Midbrain (tissue), 1 donor: ENCODE results near the gene EID2.

Experiments used
- DNase-seq: peaks from one replicate; lab custom pipeline; 2025; lab: John Stamatoyannopoulos, UW

Gene EID2

DNA sequence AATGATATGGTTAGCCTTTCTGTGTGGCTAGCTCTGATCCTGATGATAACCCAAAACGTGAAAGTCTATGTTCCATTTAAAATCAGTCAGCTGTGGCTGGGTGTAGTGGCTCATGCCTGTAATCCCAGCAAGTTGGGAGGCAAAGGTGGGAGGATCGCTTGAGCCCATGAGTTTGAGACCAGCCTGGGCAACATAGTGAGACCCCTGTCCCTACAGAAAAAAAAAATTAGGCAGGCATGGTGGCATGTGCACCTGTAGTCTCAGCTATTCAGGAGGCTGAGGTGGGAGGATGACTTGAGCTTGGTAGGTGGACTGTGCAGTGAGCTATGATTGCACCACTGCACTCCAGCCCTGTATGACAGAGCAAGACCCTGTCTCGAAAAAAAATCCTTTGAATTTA, 6.2 kb downstream of the EID2 start:
- no peak for DNase-seq

DNA sequence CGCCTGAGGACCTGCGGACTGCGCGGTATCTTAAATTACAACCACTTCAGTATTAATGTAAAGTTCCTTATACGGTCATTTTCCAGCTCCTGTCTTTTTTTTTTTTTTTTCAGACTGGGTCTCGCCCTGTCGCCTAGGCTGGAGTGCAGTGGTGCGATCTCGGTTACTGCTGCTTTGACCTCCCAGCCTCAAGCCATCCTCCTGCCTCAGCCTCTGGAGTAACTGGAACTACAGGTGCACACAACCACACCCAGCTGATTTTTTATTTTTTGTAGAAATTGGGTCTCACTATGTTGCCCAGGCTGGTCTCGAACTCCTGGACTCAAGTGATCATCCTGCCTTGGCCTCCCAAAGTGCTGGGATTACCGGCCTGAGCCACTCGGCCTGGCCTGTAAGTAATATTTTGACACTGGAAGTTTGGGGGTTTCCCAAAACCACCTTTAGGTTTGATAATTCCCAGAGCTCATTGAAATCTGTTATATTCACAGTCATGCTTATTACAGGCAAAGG, 6.9 kb downstream of the EID2 start:
- no peak for DNase-seq

DNA sequence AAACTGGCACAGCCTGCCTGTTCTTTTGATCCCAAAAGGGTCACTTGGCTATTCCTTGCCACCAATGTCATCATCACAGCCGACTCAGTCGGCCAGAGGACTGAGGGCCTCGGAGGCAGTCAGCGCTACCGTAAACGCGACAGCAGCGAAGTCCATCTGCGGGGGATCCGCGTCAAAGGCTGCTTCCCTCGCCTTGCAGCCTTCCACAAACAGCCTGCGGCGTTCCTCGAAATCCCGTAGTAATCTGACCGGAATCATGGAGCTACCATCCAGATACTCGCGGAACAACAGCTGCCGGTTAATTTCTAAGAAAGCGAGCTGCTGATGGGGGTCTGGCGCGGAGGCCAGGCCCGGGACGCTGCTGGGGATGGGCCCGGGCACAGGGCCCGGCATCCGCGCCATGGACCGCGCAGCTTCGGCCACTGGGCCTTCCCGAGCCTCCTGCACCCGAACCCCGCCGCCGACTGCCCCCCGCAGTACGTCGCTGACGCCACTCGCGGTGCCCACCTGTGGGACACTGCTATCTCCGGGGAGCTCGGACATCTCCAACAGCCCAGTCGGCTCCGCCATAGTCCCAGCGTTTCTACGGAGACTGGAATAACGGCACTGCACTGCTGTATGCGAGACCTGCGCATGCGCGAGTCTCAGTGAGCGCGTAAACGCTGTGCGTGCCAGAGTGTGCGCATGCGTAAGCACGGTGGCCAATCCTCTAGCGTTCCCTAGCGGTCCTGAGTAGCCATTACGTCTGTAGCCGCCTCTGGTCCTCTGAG, 7.5 kb downstream of the EID2 start, which contains the start of gene EID2B:
Gene EID2B (minus strand): TSS at position 620 of the 770 bp plus-strand sequence. CDS start 50 bp downstream, at position 570.
- peak; percentile 96 for DNase-seq

DNA sequence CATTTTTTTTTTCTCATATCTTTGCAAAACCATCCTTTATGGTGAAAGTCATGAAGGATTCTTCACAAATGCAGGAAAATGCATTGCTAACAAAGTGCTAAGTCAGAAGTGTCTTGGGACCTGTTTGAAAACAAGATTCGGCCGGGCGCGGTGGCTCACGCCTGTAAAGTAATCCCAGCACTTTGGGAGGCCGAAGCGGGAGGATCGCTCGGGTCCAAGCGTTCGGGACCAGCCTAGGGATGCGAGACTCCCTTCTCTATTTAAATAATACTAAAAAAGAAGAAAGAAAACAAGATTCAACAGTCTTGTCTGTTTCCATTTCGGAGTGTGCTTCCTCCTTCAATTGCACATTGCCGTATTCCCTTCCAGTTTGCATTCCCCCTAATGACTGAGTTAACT, 8.1 kb downstream of the EID2 start:
- no peak for DNase-seq

DNA sequence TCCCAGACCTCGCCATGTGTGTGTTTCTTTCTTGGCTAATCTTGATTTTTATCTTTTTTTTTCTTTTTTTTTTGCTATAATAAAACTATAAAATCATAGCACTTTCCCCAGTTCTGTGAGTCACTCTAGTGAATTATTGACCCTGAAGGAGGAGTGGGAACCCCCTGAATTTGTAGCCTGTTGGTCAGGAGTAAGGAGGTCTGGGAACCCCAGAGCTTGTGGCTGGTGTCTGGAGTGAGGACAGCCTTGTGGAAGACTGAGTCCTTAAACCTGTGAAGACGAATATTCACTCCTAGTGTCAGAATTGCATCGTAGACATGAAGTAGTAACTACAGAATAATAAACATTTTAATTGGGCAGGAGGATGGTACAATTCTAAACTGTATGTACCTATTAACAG, 14.8 kb downstream of the EID2 start:
- DNase-seq: no peak

DNA sequence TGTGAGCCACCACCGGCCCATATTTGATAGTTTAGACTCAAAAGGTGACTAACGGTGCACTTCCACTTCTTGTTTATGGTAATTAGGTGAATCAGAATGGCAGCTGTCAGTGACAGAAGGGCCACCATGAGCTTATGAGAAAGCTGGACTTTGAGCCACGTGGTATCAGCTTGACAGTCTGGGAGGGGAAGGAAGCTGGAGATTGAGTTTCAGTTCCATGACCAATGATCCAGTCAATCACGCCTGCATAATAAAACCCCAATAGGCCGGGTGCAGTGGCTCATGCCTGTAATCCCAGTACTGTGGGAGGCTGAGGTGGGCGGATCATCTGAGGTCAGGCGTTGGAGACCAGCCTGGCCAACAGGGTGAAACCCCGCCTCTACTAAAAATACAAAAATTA, 15.5 kb downstream of the EID2 start:
- DNase-seq: no peak

DNA sequence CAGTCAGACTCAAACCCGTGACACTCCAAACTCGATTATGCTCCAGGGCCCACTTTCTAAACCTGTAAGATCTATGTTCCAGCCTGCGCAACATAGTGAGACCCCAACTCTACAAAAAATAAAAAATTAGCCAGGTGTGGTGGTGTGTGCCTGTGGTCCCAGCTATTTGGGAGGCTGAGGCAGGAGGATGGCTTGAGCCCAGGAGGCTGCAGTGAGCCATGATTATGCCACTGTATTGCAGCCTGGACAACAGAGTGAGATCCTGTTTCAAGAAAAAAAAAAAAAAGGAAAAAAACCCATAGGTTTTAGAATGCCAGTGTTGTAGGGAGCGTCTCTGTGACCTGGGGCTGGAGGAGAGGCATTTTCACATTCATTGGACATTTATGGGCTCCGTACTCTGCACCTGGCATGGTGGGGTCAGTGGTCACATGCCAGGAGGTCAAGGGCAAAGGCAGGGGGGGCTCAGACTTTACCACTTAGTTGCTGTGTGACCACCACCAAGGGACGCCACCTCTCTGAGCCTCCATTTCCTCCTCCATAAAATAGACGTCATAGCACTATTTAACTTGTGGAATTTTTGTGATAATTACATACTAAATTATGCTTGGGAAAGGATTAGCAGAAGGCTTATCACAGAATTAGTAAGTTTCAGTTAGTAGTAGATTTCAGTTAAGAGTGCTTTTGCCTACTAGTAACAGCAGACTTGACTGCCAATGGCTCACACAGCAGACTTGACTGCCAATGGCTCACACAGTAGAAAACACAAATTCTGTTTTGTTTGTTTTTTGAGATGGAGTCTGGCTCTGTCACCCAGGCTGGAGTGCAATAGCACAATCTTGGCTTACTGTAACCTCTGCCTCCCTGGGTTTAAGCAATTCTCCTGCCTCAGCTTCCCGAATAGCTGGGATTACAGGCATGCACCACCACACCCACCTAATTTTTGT, 19.1 kb downstream of the EID2 start:
- no peak for DNase-seq

DNA sequence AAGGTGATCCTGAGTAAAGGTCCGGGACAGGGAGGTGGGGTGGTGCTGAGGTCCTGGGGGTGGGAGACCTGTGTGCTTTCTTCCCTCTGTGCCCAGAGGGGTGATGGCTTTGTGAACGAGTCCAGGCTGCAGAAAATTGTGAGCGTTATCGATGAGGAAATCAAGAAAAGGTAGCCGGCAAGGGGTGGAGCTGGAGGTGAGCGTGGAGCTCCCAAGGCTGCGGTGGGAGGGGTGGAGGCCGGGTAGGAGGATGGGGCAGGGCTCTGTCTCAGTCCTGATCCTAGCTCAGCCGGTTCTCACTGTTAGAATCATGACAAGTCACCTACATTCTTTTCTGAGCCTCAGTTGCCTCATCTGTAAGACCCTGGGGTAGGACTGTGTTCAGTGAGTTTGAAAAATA, 21.0 kb downstream of the EID2 start:
- DNase-seq: no peak

DNA sequence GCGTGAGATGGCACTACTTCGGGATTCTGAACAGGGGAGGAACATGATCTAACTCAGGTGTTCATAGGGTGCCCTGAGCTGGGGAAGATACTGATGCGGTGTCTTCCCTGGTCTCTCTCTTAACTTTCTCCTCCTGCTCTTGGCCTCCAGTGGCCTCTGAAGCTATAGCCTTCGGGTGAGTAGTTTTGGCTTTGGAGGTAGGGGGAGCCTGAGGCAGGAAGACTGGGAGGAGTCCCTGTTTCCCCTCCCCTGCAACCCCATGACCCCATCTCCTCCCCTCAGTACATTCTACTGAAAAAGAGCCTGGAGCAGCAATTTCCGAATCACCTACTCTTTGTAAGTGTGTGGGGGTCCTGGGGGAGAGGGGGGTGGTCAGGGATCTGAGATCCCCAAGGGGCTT, 21.5 kb downstream of the EID2 start:
- DNase-seq: no peak

DNA sequence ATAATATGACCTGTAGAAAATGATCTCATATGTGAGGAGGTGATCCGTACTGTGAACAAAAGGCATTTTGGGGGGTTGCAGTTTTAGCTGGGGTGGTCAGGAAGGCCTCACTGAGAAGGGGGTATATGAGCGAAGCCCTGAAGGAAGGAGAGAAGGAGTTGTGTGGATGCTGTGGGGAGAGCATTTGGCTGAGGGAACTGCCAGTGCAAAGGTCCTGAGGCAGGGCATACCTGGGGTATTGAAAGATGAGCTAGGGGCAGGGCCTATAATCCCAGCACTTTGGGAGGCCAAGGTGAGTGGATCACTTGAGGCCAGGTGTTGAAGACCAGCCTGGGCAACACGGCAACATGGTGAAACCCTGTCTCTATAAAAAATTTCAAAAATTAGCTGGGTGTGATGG, 22.5 kb downstream of the EID2 start:
- no peak for DNase-seq

DNA sequence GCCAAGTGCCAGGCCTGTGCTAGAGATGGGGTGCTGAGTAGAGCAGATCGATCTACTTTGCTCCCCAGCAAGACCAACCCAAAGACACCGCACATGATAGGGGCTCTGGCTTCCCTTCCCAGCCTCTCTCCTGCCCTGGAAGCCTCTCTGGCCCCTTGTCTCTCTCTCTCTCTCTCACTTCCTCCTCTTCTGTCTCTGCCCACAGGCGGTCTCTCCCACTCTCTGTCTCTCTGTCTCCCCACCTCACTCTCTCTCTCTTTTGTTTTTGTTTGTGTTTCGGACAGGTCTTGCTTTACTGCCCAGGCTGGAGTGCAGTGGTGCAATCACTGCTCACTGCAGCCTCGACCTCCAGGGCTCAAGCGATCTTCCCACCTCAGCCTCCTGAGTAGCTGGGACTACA, 23.7 kb downstream of the EID2 start:
- DNase-seq: no peak

DNA sequence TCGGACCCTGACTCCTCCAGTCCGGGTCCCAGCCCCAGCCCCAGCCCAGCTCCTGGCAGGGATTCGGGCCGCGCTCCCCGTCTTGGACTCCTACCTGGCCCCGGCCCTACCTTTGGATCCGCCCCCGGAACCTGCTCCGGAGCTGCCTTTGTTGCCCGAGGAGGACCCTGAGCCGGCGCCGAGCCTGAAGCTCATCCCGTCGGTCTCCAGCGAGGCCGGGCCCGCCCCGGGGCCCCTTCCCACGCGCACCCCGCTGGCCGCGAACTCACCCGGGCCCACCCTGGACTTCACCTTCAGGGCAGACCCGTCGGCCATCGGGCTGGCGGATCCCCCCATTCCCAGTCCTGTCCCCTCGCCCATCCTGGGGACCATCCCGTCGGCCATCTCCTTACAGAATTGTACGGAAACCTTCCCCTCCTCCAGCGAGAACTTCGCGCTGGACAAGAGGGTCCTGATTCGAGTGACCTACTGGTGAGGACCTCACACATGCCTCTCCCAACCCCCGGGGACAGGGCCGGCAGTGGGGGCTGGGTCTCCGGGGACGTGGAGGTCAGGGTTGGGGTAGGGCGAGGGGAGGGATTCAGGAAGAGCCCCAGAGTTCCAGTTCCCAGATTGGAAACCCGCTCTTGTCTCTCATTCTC, 24.3 kb downstream of the EID2 start:
- no peak for DNase-seq

DNA sequence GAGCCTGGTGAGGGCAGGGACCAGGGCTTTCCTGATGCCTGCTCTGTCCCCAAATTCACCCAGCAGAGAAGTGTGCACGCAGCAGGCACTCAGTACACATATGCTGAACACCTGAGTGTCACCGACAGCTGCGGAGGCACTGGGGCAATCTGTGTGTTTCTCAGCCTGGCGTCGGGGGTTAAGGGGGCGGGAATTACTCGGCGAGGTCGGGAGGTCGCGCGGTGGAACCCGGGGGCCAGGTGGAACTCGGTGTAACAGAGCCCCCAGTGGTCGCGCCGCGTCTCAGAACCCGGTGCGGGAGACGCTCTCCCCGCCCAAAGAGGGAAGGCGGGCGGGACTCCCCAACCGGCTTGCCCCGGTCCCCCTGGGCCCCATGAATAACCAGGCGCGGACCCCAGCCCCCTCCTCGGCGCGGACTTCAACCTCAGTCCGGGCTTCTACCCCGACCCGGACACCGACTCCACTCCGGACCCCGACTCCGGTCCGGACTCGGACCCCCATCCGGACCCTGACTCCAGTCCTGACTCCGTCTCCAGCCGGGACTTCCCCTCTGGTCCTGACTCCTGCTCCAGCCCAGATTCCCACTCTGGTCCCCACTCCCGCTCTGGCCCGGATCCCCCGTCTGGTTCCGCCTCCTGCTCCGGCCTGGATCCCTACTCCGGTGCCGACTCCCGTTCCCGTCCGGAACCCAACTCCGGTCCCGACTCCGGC, 25.0 kb downstream of the EID2 start, which contains the start of gene SELENOV:
Gene SELENOV (plus strand): TSS at position 300 of the 711 bp plus-strand sequence. CDS start 74 bp downstream, at position 374.
- no peak for DNase-seq

DNA sequence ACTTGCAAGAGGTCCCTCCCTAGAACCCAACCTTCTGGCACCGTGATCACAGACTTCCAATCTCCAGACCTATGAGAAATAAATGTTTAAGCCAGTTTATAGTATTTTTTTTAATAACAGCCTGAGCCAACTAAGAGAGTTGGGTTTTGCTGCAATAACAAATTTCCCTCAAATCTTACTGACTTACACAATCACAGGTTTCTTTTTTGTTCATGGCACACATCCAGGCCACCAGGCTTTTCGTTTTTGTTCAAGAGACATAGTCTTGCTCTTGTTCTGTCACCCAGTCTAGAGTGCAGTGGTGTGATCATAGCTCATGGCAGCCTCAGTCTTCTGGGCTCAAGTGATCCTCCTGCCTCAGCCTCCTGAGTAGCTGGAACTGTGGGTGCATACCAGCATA, 27.0 kb downstream of the EID2 start:
- DNase-seq: no peak

DNA sequence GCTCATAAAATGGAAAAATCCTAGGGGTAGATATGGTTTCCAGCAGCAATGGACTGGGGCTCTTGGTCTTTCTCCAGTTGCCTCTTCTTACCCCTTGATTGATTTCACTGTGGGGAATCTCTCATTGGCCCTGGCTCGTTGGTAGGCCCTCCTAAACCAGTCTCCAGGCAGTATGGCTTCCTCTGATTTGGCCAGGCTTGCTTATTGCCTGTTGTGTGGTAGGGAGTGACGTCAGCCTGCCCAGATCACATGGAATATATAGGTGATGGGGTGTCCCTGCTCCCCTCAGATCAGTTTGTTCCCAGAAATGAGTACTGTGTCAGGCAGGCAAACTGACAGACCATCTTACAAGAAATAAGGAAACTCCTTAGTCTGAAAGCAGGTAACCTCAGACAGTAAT, 30.7 kb downstream of the EID2 start:
- DNase-seq: no peak

DNA sequence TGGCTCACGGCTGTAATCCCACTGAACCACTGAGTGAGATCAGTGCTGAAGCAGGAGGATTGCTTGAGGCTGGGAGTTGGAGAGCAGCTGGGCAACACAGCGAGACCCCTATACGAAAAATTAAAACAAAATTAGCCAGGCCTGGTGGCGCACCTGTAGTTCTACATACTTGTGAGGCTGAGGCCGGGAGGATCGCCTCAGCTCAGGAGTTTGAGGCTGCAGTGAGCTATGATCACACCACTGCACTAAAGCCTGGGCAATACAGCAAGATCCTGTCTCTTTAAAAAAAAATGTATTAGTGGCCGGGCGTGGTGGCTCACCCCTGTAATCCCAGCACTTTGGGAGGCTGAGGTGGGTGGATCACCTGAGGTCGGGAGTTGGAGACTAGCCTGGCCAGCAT, 31.3 kb downstream of the EID2 start:
- DNase-seq: no peak

DNA sequence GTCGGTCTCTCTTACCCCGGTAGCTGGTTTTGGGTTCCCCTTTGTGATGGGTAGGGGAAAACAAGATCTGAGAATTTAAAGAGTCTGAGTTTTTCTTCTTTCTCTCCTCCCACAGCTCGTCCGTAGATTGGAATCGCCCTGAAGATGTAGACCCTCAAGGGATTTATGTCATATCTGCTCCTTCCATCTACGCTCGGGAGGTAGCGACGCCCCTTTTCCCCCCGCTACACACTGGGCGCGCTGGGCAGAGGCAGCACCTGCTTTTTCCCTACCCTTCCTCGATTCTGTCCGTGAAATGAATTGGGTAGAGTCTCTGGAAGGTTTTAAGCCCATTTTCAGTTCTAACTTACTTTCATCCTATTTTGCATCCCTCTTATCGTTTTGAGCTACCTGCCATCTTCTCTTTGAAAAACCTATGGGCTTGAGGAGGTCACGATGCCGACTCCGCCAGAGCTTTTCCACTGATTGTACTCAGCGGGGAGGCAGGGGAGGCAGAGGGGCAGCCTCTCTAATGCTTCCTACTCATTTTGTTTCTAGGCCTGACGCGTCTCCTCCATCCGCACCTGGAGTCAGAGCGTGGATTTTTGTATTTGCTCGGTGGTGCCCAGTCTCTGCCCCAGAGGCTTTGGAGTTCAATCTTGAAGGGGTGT, 32.1 kb downstream of the EID2 start:
- DNase-seq: no peak

DNA sequence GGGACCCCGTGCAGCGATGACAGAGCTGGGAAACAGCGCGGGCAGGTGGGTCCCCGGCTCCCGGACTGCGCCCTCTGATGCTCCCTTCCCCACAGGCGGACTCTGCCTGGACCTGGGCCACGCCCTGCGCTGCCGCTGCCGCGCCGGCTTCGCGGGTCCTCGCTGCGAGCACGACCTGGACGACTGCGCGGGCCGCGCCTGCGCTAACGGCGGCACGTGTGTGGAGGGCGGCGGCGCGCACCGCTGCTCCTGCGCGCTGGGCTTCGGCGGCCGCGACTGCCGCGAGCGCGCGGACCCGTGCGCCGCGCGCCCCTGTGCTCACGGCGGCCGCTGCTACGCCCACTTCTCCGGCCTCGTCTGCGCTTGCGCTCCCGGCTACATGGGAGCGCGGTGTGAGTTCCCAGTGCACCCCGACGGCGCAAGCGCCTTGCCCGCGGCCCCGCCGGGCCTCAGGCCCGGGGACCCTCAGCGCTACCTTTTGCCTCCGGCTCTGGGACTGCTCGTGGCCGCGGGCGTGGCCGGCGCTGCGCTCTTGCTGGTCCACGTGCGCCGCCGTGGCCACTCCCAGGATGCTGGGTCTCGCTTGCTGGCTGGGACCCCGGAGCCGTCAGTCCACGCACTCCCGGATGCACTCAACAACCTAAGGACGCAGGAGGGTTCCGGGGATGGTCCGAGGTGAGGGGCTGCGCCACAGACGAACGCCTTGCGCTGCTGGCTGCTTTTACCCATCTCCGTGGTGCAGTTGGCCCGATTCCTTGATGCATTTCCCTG, 32.8 kb downstream of the EID2 start:
- no peak for DNase-seq

DNA sequence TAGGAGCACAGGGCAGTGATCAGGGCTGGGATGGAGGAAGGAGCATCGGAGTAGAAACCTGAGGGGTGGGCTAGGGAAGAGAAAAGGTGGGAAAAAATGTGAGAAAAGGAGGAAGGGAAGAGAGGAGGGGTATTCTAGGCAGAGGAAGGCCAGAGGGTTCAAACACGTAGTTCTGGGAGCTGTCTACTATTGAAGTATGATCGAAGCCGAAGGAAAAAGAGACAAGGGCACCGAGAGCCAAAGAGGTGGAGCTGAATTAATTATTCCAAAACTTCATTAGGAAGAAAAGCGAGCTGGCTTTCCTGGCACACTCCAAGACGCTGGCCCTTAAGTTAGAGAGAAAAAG, 33.4 kb downstream of the EID2 start:
- DNase-seq: no peak

DNA sequence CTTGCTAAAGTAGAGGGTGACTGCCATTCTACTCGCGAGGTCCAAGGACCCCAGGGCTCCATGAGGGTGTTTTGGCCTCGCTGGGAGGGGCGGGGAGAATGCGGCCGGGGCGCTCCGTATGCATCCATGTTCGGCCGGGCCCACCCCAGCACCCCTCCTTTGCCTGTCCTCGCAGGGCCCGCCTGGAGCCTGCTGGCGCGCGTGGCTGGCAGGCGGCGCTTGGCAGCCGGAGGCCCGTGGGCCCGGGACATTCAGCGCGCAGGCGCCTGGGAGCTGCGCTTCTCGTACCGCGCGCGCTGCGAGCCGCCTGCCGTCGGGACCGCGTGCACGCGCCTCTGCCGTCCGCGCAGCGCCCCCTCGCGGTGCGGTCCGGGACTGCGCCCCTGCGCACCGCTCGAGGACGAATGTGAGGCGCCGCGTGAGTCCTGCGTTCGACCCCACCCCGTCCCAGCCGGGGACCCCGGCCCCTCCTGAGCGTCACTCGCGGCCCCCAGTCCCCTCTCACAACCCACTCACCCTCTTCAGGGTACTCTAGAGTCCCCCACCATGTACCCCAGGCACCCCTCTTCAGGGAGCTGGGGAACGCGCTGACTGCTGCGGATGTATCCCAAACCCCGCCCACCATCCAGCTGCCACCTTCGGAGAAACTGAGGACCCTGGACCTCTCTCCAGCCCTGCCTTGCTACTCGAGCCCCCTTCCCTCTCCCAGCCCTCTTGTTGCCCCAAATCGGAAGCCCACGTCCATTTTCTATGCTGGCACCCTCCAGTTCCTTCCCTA, 37.1 kb downstream of the EID2 start:
- DNase-seq: peak; percentile 10
